ENCODE results near the gene ICAM3.
A peak's percentile ranks its signal among the peaks of the same experiment; 100 is the strongest.

ICAM3 gene

DNA sequence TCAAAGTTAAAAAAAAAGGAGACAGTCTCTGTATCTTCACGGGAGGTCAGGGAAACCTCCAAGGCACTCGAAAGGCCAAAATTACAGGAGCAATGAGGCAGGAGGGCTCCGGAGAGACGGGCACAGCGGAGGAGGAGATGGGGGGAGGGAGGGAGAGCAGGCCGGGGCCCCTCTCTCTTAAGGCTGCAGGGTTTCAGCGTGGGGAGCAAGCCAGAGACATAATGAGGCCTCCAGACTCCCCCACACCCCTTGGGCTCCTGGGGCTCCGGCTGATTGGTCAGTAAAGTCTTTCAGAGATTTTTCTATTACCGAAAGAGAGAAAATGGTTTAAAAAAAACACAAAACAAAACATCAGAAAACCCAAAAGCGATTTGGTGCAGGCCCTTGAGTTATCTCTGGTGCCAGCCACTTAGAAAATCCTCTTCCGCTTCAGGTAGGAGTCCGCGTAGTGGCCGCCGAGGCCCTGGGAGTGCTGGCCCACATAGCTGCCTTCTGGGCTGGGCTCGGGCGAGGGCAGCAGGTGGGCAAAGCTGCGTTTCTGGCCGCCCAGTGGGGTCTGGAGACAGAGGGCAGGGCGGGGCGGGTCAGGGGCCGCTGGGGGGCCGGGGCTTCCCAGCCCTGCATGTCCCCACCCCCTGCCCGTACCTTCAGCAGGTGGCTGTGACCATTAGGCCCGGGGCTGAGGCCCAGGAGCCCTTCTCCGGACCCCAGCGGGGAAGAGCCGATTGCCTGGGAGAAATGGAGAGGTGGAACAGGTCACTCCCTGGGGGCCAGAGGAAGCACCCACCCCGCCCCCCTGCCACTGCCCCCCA lies 22.2 kb downstream of the ICAM3 start:
- H3K4me3 ChIP-seq (ENCODE audit: low read length): no peak overlapping the region
- no peak for DNase-seq (ENCODE audit: low read depth)
- TF ChIP-seq, protein P1, sequence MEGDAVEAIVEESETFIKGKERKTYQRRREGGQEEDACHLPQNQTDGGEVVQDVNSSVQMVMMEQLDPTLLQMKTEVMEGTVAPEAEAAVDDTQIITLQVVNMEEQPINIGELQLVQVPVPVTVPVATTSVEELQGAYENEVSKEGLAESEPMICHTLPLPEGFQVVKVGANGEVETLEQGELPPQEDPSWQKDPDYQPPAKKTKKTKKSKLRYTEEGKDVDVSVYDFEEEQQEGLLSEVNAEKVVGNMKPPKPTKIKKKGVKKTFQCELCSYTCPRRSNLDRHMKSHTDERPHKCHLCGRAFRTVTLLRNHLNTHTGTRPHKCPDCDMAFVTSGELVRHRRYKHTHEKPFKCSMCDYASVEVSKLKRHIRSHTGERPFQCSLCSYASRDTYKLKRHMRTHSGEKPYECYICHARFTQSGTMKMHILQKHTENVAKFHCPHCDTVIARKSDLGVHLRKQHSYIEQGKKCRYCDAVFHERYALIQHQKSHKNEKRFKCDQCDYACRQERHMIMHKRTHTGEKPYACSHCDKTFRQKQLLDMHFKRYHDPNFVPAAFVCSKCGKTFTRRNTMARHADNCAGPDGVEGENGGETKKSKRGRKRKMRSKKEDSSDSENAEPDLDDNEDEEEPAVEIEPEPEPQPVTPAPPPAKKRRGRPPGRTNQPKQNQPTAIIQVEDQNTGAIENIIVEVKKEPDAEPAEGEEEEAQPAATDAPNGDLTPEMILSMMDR (conservative IDR thresholded peaks at IDR 0.05; ENCODE audit: low read depth, low read length): no peak

GRCh38 chr19:10316229-10317044 lies 23.0 kb downstream of the ICAM3 start:
- DNase-seq (ENCODE audit: low read depth): no peak
- no peak overlapping the region for H3K4me3 ChIP-seq (ENCODE audit: low read length)
- TF ChIP-seq, protein P1 (conservative IDR thresholded peaks at IDR 0.05; ENCODE audit: low read depth, low read length): no peak

DNA sequence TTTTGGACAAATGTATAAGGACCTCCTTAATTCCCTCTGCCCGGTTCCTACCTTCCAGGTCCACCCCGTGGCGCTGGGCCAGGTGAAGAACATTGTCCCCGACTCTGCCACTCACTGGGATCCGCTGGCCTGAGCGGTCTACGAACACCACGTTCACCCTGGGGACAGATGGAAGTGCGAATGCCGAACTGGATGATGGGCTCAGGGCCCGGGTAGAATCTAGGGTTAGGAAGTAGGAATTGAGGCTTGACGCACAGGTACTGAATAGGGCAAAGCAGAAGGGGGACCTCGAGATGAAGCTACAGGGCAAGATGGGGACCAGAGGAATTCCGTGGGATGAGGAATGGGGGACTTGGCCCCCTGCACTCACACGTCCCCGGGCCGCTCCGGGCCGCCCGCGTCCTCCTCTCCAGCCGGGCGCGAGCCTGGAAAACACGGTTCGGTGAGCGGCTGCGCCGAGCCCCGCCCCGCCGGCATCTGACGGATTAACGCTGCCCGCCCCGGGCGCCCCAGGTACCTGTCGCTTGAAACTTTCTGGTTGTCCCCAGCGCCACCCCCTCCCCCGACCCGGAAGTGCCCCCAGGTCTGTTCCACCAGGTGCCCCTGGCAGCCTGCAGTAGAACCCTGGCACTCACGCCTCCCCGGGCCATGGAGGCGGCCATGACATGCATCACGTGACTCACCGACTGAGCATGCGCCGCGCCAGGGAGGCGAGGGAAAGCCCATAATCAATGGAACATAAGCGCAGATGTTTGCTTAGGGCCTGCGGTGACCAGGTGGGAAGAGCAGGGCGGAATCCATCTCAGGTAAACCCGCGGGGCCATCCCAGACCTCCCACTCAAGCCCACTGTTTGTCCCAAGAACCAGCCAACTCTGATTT lies 23.8 kb downstream of the ICAM3 start, which contains the start of gene FDX2:
Gene FDX2 (minus strand): TSS at position 681 of the 880 bp plus-strand sequence. CDS start 19 bp downstream, at position 662.
- TF ChIP-seq, protein P1 (conservative IDR thresholded peaks at IDR 0.05; ENCODE audit: low read depth, low read length): no peak
- DNase-seq (ENCODE audit: low read depth): no peak
- peak within 1 kb of the TSS; percentile 86 for H3K4me3 ChIP-seq (ENCODE audit: low read length)

DNA sequence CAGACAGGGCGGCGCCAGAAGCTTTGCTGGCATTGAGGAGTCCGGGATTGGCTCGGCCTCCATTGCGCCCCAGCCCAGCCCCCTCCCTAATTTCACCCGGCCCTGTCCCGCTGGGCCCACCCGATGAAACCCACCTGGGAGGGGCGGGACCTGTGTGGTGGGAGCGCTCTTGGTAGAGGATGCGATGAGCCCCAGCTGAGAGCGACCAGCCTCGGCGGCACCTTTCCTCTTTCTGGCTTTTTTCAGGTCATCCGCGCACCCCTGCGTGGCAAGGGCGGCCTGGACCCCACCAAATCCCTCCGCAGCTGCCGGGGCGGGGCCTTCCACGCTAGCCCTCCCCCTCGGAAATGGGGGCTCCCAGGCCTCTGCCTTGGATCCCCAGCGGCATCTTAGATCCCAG lies 30.0 kb downstream of the ICAM3 start, which contains the start of gene ZGLP1:
Gene ZGLP1 (minus strand): TSS at position 393 of the 400 bp plus-strand sequence.
- no peak within 1 kb of the TSS for H3K4me3 ChIP-seq (ENCODE audit: low read length)
- DNase-seq (ENCODE audit: low read depth): no peak
- TF ChIP-seq, protein P1 (conservative IDR thresholded peaks at IDR 0.05; ENCODE audit: low read depth, low read length): no peak

- no peak overlapping the region for H3K4me3 ChIP-seq (ENCODE audit: low read length)
- no peak for DNase-seq (ENCODE audit: low read depth)
- TF ChIP-seq, protein P1 (conservative IDR thresholded peaks at IDR 0.05; ENCODE audit: low read depth, low read length): no peak
Measured at GRCh38 chr19:10306327-10306726, 33.1 kb downstream of the ICAM3 start.

DNA sequence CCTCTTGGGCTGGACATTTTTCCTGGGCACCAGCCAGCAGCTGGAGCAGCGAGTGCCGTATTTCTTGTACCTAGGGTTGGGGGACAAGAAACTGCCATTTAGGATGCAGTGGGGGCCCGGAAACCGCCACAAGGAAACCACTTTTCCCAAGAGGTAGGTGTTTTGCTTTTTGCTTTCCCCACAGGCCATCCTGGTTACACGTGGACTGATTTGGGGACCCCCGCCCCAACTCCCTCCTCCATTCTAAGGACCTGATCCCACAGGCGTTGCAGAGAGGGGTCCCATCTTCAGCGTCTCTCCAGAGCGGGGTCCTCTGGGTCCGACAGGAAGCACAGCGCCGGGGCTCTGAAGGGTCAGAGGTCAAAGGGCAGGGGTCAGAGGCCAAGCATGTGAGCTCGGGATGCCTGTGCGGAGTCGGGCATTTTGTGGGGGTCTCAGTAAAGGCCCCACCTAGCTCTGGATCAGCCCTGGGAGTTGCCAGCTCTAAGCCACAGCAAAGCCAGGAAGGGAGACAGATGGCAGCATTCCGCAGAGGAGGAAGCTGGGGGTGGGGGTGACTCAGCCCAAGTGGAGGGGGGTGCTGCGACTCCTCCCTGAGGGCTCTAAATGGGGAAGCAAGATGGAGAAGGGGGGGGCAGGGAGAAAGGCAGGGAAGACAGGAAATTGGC lies 34.2 kb downstream of the ICAM3 start:
- TF ChIP-seq, protein P1 (conservative IDR thresholded peaks at IDR 0.05; ENCODE audit: low read depth, low read length): no peak
- DNase-seq (ENCODE audit: low read depth): no peak
- no peak overlapping the region for H3K4me3 ChIP-seq (ENCODE audit: low read length)

All from retinal pigment epithelial cell (primary cell).